Caco-2 (cell line): Measurements from ENCODE around the gene SRGAP2C. TPM values are rescaled to one million over a fixed set of nuclear protein-coding genes. Genes with fewer than 3 reads are reported as not detected.
"Not testable (repeated sequence)": the region's sequence is repeated elsewhere in the genome, so short reads cannot be mapped to it uniquely, and the experiment has no call there.

Experiments
- BruUV-seq: library from RNA; stranded (reverse); fragments of 400-500 nt; replicated peaks from 2 replicates; lab custom pipeline; 2021; lab: Mats Ljungman, UMichigan
- CTCF ChIA-PET: fragments of 300-600 bp; sonication (Branson Sonifier 250); formaldehyde crosslinking; loops from one replicate; lab custom pipeline; 2022; ENCODE audit warnings: antibody characterized with exemption; lab: Charles Lee
- POLR2A ChIA-PET: fragments of 300-600 bp; sonication (Branson Sonifier 250); formaldehyde crosslinking; loops from one replicate; lab custom pipeline; 2022; ENCODE audit warnings: antibody characterized with exemption; lab: Charles Lee
- DNase-seq, 2 experiments: peaks; one replicate each; pipeline versions ENCODE4 v3.0.0 to v3.0.0-alpha.2; 2020 to 2022
- H3K27me3 ChIP-seq: replicated peaks from 2 replicates; pipeline ENCODE4 v1.6.0; 2011; ENCODE audit warnings: low read length; ENCODE audit not compliant: control insufficient read depth, insufficient read depth
- H3K36me3 ChIP-seq: 2 replicates; pipeline ENCODE4 v1.5.1; 2011; ENCODE audit warnings: low read length; ENCODE audit not compliant: control insufficient read depth, insufficient read depth
- H3K4me1 ChIP-seq: fragments of 250-450 bp; sonication (Bioruptor Pico); 2 replicates; pipeline ENCODE4 v1.5.1; 2020; ENCODE audit warnings: mild to moderate bottlenecking
- H3K4me3 ChIP-seq: 2 replicates; pipeline ENCODE4 v1.5.1; 2011; ENCODE audit warnings: low read depth, mild to moderate bottlenecking, control low read depth, low read length
- H3K9me3 ChIP-seq: fragments of 250-450 bp; sonication (Bioruptor Pico); 2 replicates; pipeline ENCODE4 v1.5.1; 2020; ENCODE audit warnings: mild to moderate bottlenecking, moderate library complexity
- H3K27ac Mint-ChIP-seq: one replicate; pipeline ENCODE4 v1.8.0; 2022; ENCODE audit warnings: mixed read lengths; ENCODE audit not compliant: unreplicated experiment
- H3K27me3 Mint-ChIP-seq: one replicate; pipeline ENCODE4 v1.8.0; 2022; ENCODE audit warnings: mixed read lengths; ENCODE audit not compliant: insufficient read depth, unreplicated experiment
- H3K36me3 Mint-ChIP-seq: one replicate; pipeline ENCODE4 v1.8.0; 2022; ENCODE audit warnings: mild to moderate bottlenecking, mixed read lengths; ENCODE audit not compliant: insufficient read depth, unreplicated experiment
- H3K4me1 Mint-ChIP-seq: one replicate; pipeline ENCODE4 v1.8.0; 2022; ENCODE audit warnings: low read depth, mixed read lengths; ENCODE audit not compliant: unreplicated experiment
- H3K4me3 Mint-ChIP-seq: one replicate; pipeline ENCODE4 v1.8.0; 2022; ENCODE audit warnings: mild to moderate bottlenecking, moderate library complexity, mixed read lengths; ENCODE audit not compliant: unreplicated experiment
- H3K9me3 Mint-ChIP-seq: one replicate; pipeline ENCODE4 v1.8.0; 2022; ENCODE audit warnings: mixed read lengths; ENCODE audit not compliant: unreplicated experiment
- intact Hi-C: fragments of 100-400 bp; cut with micrococcal nuclease; formaldehyde crosslinking; loops from one replicate; pipeline ENCODE4 v1.10.0; 2022; ENCODE audit not compliant: unreplicated experiment
- total RNA-seq: library from RNA; stranded (reverse); gene quantifications from 2 replicates; pipeline ENCODE4 v1.2.3, GENCODE V29; 2022

The SRGAP2C gene
- total RNA-seq, 1 experiment from 2014 or later: 0.98 TPM

DNA sequence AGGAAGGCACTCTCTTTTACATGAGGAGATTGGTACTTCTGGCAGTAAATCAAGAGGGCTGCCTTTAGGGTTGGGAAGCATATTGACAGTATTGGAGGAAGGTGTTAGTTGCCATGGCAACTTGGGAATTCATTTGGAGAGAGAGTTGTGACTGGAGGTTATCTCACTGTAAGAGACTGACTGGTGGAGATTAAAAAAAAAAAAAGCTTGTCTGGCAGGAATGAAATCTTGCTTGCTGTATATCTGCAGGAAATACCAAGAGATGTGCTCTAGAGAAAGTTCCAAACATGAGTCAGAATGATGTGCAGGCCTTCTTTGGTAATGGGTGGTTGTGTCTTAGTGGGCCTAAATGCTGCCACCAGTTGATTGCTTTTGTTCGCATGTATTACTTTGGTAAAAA is 59.1 kb downstream of the SRGAP2C start:
- H3K9me3 ChIP-seq, H3K4me3 Mint-ChIP-seq, H3K36me3 Mint-ChIP-seq, H3K27ac Mint-ChIP-seq, H3K27me3 ChIP-seq, H3K4me1 ChIP-seq, H3K4me1 Mint-ChIP-seq, CTCF ChIA-PET, intact Hi-C loops, BruUV-seq, H3K4me3 ChIP-seq, H3K36me3 ChIP-seq, H3K9me3 Mint-ChIP-seq, H3K27me3 Mint-ChIP-seq, POLR2A ChIA-PET, DNase-seq: not testable (repeated sequence)

DNA sequence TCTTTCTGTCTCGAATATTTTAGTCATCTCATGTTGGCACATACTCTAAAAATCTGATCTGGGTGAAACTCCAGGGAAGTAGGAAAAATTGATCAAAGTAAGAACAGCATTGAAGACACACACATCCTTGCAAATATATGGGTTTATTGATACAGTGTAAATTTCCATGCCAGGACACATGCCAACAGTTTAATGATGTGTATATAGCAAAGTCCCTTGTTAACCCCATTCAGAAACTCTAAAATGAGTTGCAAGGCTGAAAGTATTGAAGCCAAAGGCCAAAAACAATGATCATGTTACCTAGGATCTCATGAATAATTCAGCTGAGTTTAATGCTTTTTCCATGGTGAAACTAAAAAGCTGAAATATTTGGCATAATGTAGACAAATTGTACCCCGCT is 61.6 kb downstream of the SRGAP2C start:
- H3K27me3 ChIP-seq, DNase-seq, H3K4me1 ChIP-seq, intact Hi-C loops, H3K9me3 ChIP-seq, CTCF ChIA-PET, BruUV-seq, H3K27ac Mint-ChIP-seq, H3K36me3 ChIP-seq, H3K27me3 Mint-ChIP-seq, H3K4me3 Mint-ChIP-seq, H3K36me3 Mint-ChIP-seq, POLR2A ChIA-PET, H3K4me3 ChIP-seq, H3K4me1 Mint-ChIP-seq, H3K9me3 Mint-ChIP-seq: not testable (repeated sequence)

- H3K36me3 Mint-ChIP-seq, CTCF ChIA-PET, H3K4me3 Mint-ChIP-seq, intact Hi-C loops, H3K36me3 ChIP-seq, H3K9me3 Mint-ChIP-seq, H3K4me1 ChIP-seq, H3K9me3 ChIP-seq, H3K27me3 ChIP-seq, H3K27ac Mint-ChIP-seq, BruUV-seq, H3K27me3 Mint-ChIP-seq, DNase-seq, H3K4me3 ChIP-seq, H3K4me1 Mint-ChIP-seq, POLR2A ChIA-PET: not testable (repeated sequence)
Measured at GRCh38 chr1:121252656-121253055, 67.9 kb downstream of the SRGAP2C start.

- H3K4me1 Mint-ChIP-seq, H3K9me3 ChIP-seq, H3K4me3 Mint-ChIP-seq, CTCF ChIA-PET, H3K4me3 ChIP-seq, H3K27me3 ChIP-seq, BruUV-seq, H3K9me3 Mint-ChIP-seq, H3K27me3 Mint-ChIP-seq, H3K4me1 ChIP-seq, H3K36me3 ChIP-seq, intact Hi-C loops, POLR2A ChIA-PET, H3K27ac Mint-ChIP-seq, H3K36me3 Mint-ChIP-seq, DNase-seq: not testable (repeated sequence)
Measured at GRCh38 chr1:121254618-121255017, 69.8 kb downstream of the SRGAP2C start.

GRCh38 chr1:121257632-121258031 is 72.9 kb downstream of the SRGAP2C start:
- H3K36me3 Mint-ChIP-seq, H3K4me3 ChIP-seq, H3K36me3 ChIP-seq, H3K27me3 ChIP-seq, H3K9me3 ChIP-seq, H3K27me3 Mint-ChIP-seq, H3K9me3 Mint-ChIP-seq, H3K4me1 Mint-ChIP-seq, BruUV-seq, POLR2A ChIA-PET, H3K27ac Mint-ChIP-seq, CTCF ChIA-PET, H3K4me3 Mint-ChIP-seq, H3K4me1 ChIP-seq, DNase-seq, intact Hi-C loops: not testable (repeated sequence)

DNA sequence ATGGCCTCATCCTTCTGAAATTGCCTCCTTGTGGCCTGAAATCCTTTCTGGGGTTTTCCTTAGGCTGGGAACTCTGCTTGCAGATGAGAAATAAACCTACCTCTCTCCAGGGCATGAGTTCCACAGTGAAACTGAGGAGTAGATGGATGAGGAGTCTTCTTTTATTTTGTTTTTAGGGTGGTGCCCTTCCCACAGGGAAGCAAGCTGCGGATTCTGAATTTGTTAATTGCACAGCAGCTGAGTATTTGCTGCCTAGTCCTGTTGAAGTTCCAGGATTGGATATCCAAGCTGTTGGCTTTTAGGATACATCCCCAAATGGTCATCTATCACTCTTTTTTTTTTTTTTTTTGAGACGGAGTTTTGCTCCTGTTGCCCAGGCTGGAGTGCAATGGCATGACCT is 73.4 kb downstream of the SRGAP2C start:
- POLR2A ChIA-PET, H3K36me3 ChIP-seq, intact Hi-C loops, H3K27me3 Mint-ChIP-seq, H3K4me1 Mint-ChIP-seq, H3K27ac Mint-ChIP-seq, BruUV-seq, H3K4me1 ChIP-seq, H3K9me3 ChIP-seq, H3K4me3 ChIP-seq, H3K9me3 Mint-ChIP-seq, H3K36me3 Mint-ChIP-seq, H3K4me3 Mint-ChIP-seq, DNase-seq, CTCF ChIA-PET, H3K27me3 ChIP-seq: not testable (repeated sequence)

GRCh38 chr1:121260205-121260604 is 75.4 kb downstream of the SRGAP2C start:
- H3K4me1 Mint-ChIP-seq, intact Hi-C loops, H3K9me3 Mint-ChIP-seq, DNase-seq, H3K4me3 Mint-ChIP-seq, POLR2A ChIA-PET, H3K36me3 Mint-ChIP-seq, H3K27ac Mint-ChIP-seq, CTCF ChIA-PET, H3K36me3 ChIP-seq, H3K9me3 ChIP-seq, H3K4me1 ChIP-seq, H3K27me3 Mint-ChIP-seq, H3K27me3 ChIP-seq, BruUV-seq, H3K4me3 ChIP-seq: not testable (repeated sequence)
